Hematopoietic multipotent progenitor cell treated with erythropoietin and hydrocortisone succinate and interleukin-3 and kit ligand, for 6 days (in vitro differentiated cells): ENCODE measurements around the gene TTC1.
"Not testable (repeated sequence)": the region's sequence is repeated elsewhere in the genome, so short reads cannot be mapped to it uniquely, and the experiment has no call there.

ENCODE experiments used
- DNase-seq: peaks from one replicate; pipeline ENCODE4 v3.0.0-alpha.2; 2015

TTC1 gene

GRCh38 chr5:160001457-160001856, 7.5 kb upstream of the TTC1 start:
- no peak for DNase-seq

- no peak for DNase-seq
Observed at GRCh38 chr5:160007514-160007913, 1.4 kb upstream of the TTC1 start.

- not testable (repeated sequence) for DNase-seq
Observed at GRCh38 chr5:160008529-160008876, 436 bp upstream of the TTC1 start.

GRCh38 chr5:160009591-160009989, 651 bp downstream of the TTC1 start:
- DNase-seq = no peak

GRCh38 chr5:160011471-160011870, 2.5 kb downstream of the TTC1 start:
- peak; percentile 11 for DNase-seq

- DNase-seq = not testable (repeated sequence)
Observed at GRCh38 chr5:160014197-160014596, 5.3 kb downstream of the TTC1 start.

- no peak for DNase-seq
Observed at GRCh38 chr5:160018945-160019625, 10.1 kb downstream of the TTC1 start.

GRCh38 chr5:160020266-160020770, 11.4 kb downstream of the TTC1 start:
- DNase-seq = no peak

GRCh38 chr5:160020964-160021363, 12.0 kb downstream of the TTC1 start:
- no peak for DNase-seq

- DNase-seq = peak; percentile 86
Observed at GRCh38 chr5:160021831-160022446, 13.0 kb downstream of the TTC1 start.

GRCh38 chr5:160023007-160023907, 14.3 kb downstream of the TTC1 start:
- peak; percentile 10 for DNase-seq

GRCh38 chr5:160023908-160024630, 15.1 kb downstream of the TTC1 start:
- DNase-seq = no peak

- no peak for DNase-seq
Observed at GRCh38 chr5:160029004-160029403, 20.1 kb downstream of the TTC1 start.

GRCh38 chr5:160029540-160030139, 20.7 kb downstream of the TTC1 start:
- no peak for DNase-seq

GRCh38 chr5:160030631-160031377, 21.9 kb downstream of the TTC1 start:
- DNase-seq = no peak

GRCh38 chr5:160033546-160034252, 24.8 kb downstream of the TTC1 start:
- no peak for DNase-seq

- DNase-seq = no peak
Observed at GRCh38 chr5:160036243-160036642, 27.3 kb downstream of the TTC1 start.

- no peak for DNase-seq
Observed at GRCh38 chr5:160036884-160037283, 27.9 kb downstream of the TTC1 start.

- DNase-seq = no peak
Observed at GRCh38 chr5:160039810-160040470, 31.0 kb downstream of the TTC1 start.

GRCh38 chr5:160040471-160040835, 31.5 kb downstream of the TTC1 start:
- no peak for DNase-seq

- no peak for DNase-seq
Observed at GRCh38 chr5:160042671-160043070, 33.7 kb downstream of the TTC1 start.
